ENCODE results near the gene TSHZ2.

The TSHZ2 gene

GRCh38 chr20:53379014-53379832 lies 407.1 kb downstream of the TSHZ2 start:
- Histone ChIP-seq H3K4me3 (ENCODE audit: low read length) (no peak overlapping the region), H3K9ac (ENCODE audit: low read depth, low read length) (no peak overlapping the region), H3K36me3 (ENCODE audit: insufficient read depth, low read length) (no peaks in the 10 kb centered on the region), H3K27me3 (ENCODE audit: insufficient read depth, low read length) (no peaks in the 10 kb centered on the region), H3K4me1 (ENCODE audit: insufficient read depth, low read length) (no peaks in the 10 kb centered on the region), H3K27ac (ENCODE audit: low read depth, low read length) (no peak overlapping the region), H3K9me3 (ENCODE audit: insufficient read depth, low read depth, low read length) (no peaks in the 10 kb centered on the region)
- WGBS: 87% methylated on average over 12 of the region's 12 CpGs

DNA sequence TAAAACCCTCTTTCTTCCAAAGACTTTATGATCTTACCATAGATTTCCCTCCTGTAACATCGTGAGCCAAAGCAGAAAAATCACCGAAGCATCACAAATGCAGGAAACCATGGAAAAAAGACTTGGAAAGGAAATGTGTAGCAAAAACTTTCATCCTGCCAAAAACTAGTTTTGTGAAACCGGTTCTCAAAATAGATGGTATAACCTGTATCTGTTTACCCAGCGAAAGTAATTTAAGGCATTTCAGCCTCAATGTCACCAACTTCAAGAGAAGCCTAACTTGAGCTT lies 407.6 kb downstream of the TSHZ2 start:
- Histone ChIP-seq H3K4me1 (ENCODE audit: insufficient read depth, low read length) (no peaks in the 10 kb centered on the region), H3K9ac (ENCODE audit: low read depth, low read length) (no peak overlapping the region), H3K36me3 (ENCODE audit: insufficient read depth, low read length) (no peaks in the 10 kb centered on the region), H3K27me3 (ENCODE audit: insufficient read depth, low read length) (no peaks in the 10 kb centered on the region), H3K27ac (ENCODE audit: low read depth, low read length) (no peak overlapping the region), H3K4me3 (ENCODE audit: low read length) (no peak overlapping the region), H3K9me3 (ENCODE audit: insufficient read depth, low read depth, low read length) (no peaks in the 10 kb centered on the region)
- 98% methylated on average over 4 of the region's 4 CpGs for WGBS

GRCh38 chr20:53381568-53382262 lies 409.6 kb downstream of the TSHZ2 start:
- Histone ChIP-seq H3K9ac (ENCODE audit: low read depth, low read length) (no peak overlapping the region), H3K9me3 (ENCODE audit: insufficient read depth, low read depth, low read length) (no peaks in the 10 kb centered on the region), H3K4me1 (ENCODE audit: insufficient read depth, low read length) (peaks cover 6% of the 10 kb centered on the region; the same call in 1 of the 2 replicates), H3K4me3 (ENCODE audit: low read length) (no peak overlapping the region), H3K27me3 (ENCODE audit: insufficient read depth, low read length) (no peaks in the 10 kb centered on the region), H3K36me3 (ENCODE audit: insufficient read depth, low read length) (no peaks in the 10 kb centered on the region), H3K27ac (ENCODE audit: low read depth, low read length) (no peak overlapping the region)
- 94% methylated on average over 3 of the region's 3 CpGs for WGBS

DNA sequence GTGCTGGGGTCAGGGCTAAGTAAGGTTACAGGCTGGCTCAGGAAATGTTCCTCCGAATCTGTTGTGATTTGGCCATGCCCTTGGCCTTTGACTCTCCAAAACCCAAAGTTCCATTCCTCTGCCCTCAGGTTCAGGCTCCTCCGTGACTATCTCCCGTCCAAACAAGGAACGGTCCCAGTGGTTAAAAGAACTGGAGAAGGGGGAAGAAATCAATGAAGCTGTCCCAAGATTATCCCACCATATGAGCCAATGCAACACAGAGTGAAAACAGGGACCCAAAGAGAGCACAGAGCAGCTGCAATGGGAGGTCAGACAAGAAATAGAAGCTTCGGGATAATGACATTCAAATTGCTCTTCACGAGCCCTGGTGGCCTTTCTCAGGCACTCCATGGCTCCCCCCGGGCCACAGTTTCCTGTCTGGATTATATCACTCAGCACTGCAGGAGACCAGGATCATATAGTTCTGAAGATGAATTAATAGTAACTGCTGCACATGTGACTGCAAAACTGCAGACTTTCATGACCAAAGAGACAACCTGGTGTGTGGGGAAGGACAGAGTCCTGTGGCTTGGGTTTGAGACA lies 410.2 kb downstream of the TSHZ2 start:
- 95% methylated on average over 7 of the region's 7 CpGs for WGBS
- H3K27me3 ChIP-seq (ENCODE audit: insufficient read depth, low read length): no peaks in the 10 kb centered on the region
- no peak overlapping the region for H3K9ac ChIP-seq (ENCODE audit: low read depth, low read length)
- H3K36me3 ChIP-seq (ENCODE audit: insufficient read depth, low read length): no peaks in the 10 kb centered on the region
- H3K9me3 ChIP-seq (ENCODE audit: insufficient read depth, low read depth, low read length): no peaks in the 10 kb centered on the region
- no peak overlapping the region for H3K27ac ChIP-seq (ENCODE audit: low read depth, low read length)
- H3K4me1 ChIP-seq (ENCODE audit: insufficient read depth, low read length): peaks cover 12% of the 10 kb centered on the region; the same call in 1 of the 2 replicates
- H3K4me3 ChIP-seq (ENCODE audit: low read length): no peak overlapping the region

GRCh38 chr20:53383916-53384315 lies 411.8 kb downstream of the TSHZ2 start:
- Histone ChIP-seq H3K27me3 (ENCODE audit: insufficient read depth, low read length) (no peaks in the 10 kb centered on the region), H3K9ac (ENCODE audit: low read depth, low read length) (no peak overlapping the region), H3K36me3 (ENCODE audit: insufficient read depth, low read length) (no peaks in the 10 kb centered on the region), H3K9me3 (ENCODE audit: insufficient read depth, low read depth, low read length) (no peaks in the 10 kb centered on the region), H3K27ac (ENCODE audit: low read depth, low read length) (no peak overlapping the region), H3K4me1 (ENCODE audit: insufficient read depth, low read length) (peaks cover 13% of the 10 kb centered on the region; the same call in 1 of the 2 replicates), H3K4me3 (ENCODE audit: low read length) (no peak overlapping the region)
- WGBS: 94% methylated on average over 8 of the region's 8 CpGs

GRCh38 chr20:53384392-53384791 lies 412.2 kb downstream of the TSHZ2 start:
- H3K36me3 ChIP-seq (ENCODE audit: insufficient read depth, low read length): no peaks in the 10 kb centered on the region
- H3K27ac ChIP-seq (ENCODE audit: low read depth, low read length): no peak overlapping the region

GRCh38 chr20:53385941-53386767 lies 414.0 kb downstream of the TSHZ2 start:
- Histone ChIP-seq H3K27ac (ENCODE audit: low read depth, low read length) (no peak overlapping the region), H3K9me3 (ENCODE audit: insufficient read depth, low read depth, low read length) (no peaks in the 10 kb centered on the region), H3K36me3 (ENCODE audit: insufficient read depth, low read length) (no peaks in the 10 kb centered on the region), H3K9ac (ENCODE audit: low read depth, low read length) (no peak overlapping the region), H3K4me3 (ENCODE audit: low read length) (no peak overlapping the region), H3K27me3 (ENCODE audit: insufficient read depth, low read length) (no peaks in the 10 kb centered on the region), H3K4me1 (ENCODE audit: insufficient read depth, low read length) (peaks cover 13% of the 10 kb centered on the region; the same call in 1 of the 2 replicates)
- WGBS: 87% methylated on average over 14 of the region's 14 CpGs

More at GRCh38 chr20:53384392-53384791, 412.2 kb downstream of the TSHZ2 start:
- Histone ChIP-seq H3K27me3 (ENCODE audit: insufficient read depth, low read length) (no peaks in the 10 kb centered on the region), H3K4me1 (ENCODE audit: insufficient read depth, low read length) (peaks cover 13% of the 10 kb centered on the region; the same call in 1 of the 2 replicates), H3K9ac (ENCODE audit: low read depth, low read length) (no peak overlapping the region), H3K4me3 (ENCODE audit: low read length) (no peak overlapping the region), H3K9me3 (ENCODE audit: insufficient read depth, low read depth, low read length) (no peaks in the 10 kb centered on the region)
- 88% methylated on average over 3 of the region's 3 CpGs for WGBS

DNA sequence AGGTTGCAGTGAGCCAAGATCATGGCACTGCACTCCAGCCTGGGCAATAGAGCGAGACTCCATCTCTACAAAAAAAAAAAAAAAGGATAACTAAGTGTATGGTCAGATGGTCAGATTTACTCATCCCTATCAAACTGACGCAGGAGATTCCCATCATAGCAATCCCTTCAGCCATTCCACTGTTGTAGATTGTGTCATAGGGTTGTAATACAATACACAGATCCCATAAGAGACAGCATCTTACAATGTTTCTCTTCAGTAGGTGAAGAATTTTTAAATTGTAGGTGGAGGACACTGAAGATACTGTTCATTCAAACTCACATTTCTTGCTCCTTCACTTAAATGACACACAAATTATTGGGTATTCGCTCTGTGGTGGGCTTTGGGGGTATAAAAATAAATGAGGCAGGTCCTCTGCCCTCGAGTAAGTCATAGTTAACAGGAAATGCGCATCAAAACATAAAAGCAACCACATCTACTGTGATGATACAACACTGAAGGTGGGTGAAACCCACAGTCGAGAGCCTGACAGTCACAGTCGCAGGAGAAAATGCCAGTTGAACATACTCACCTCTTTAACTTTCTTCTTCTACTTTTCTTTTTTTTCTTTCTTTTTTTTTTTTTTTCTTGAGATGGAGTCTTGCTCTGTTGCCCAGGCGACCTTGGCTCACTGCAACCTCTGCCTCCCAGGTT lies 416.0 kb downstream of the TSHZ2 start:
- no peak overlapping the region for H3K9ac ChIP-seq (ENCODE audit: low read depth, low read length)
- H3K27ac ChIP-seq (ENCODE audit: low read depth, low read length): no peak overlapping the region
- WGBS: 90% methylated on average over 5 of the region's 8 CpGs
- peaks cover 13% of the 10 kb centered on the region; the same call in 1 of the 2 replicates for H3K4me1 ChIP-seq (ENCODE audit: insufficient read depth, low read length)
- H3K36me3 ChIP-seq (ENCODE audit: insufficient read depth, low read length): no peaks in the 10 kb centered on the region
- H3K4me3 ChIP-seq (ENCODE audit: low read length): no peak overlapping the region
- H3K9me3 ChIP-seq (ENCODE audit: insufficient read depth, low read depth, low read length): no peaks in the 10 kb centered on the region
- H3K27me3 ChIP-seq (ENCODE audit: insufficient read depth, low read length): no peaks in the 10 kb centered on the region

GRCh38 chr20:53389516-53390300 lies 417.6 kb downstream of the TSHZ2 start:
- H3K36me3 ChIP-seq (ENCODE audit: insufficient read depth, low read length): no peaks in the 10 kb centered on the region
- H3K27ac ChIP-seq (ENCODE audit: low read depth, low read length): no peak overlapping the region
- no peak overlapping the region for H3K9ac ChIP-seq (ENCODE audit: low read depth, low read length)
- no peaks in the 10 kb centered on the region for H3K9me3 ChIP-seq (ENCODE audit: insufficient read depth, low read depth, low read length)
- H3K27me3 ChIP-seq (ENCODE audit: insufficient read depth, low read length): no peaks in the 10 kb centered on the region
- 94% methylated on average over 10 of the region's 10 CpGs for WGBS
- peaks cover 13% of the 10 kb centered on the region; the same call in 1 of the 2 replicates for H3K4me1 ChIP-seq (ENCODE audit: insufficient read depth, low read length)
- H3K4me3 ChIP-seq (ENCODE audit: low read length): no peak overlapping the region

DNA sequence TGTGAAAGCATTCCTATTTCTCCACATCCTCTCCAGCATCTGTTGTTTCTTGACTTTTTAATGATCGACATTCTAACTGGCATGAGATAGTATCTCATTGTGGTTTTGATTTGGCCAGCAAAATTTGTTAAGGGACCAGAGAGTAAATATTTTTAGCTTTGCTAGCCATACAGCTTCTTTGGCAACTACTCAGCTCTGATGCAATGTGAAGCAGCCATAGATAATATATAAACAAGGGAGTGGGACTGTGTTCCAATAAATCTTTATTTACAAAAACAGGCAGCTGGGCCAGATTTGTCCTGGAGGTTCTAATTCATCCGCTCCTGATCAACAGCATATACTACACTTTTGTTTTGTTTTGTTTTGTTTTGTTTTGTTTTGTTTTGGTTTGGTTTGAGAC lies 418.6 kb downstream of the TSHZ2 start:
- no peak overlapping the region for H3K9ac ChIP-seq (ENCODE audit: low read depth, low read length)
- peaks cover 13% of the 10 kb centered on the region; the same call in 1 of the 2 replicates for H3K4me1 ChIP-seq (ENCODE audit: insufficient read depth, low read length)
- 93% methylated on average over 2 of the region's 2 CpGs for WGBS
- H3K9me3 ChIP-seq (ENCODE audit: insufficient read depth, low read depth, low read length): no peaks in the 10 kb centered on the region
- no peaks in the 10 kb centered on the region for H3K27me3 ChIP-seq (ENCODE audit: insufficient read depth, low read length)
- no peak overlapping the region for H3K27ac ChIP-seq (ENCODE audit: low read depth, low read length)
- H3K36me3 ChIP-seq (ENCODE audit: insufficient read depth, low read length): no peaks in the 10 kb centered on the region
- H3K4me3 ChIP-seq (ENCODE audit: low read length): no peak overlapping the region
